Fibroblast of lung (primary cell): ENCODE data around the gene BBS10.

Experiments
- EZH2 ChIP-seq: IDR thresholded peaks from 2 replicates; pipeline ENCODE4 v1.5.1; 2012; ENCODE audit warnings: low read length, control low read depth, mild to moderate bottlenecking; ENCODE audit errors: missing control alignments
- TF ChIP-seq, protein P1 (sequence below), 2 donors: IDR thresholded peaks in 1 of 2; conservative IDR thresholded peaks in 1 of 2; 1 replicate in 1 of 2; 2 replicates in 1 of 2; pipeline ENCODE4 v1.5.1; 2011 to 2012; ENCODE audit warnings: low read length in 2 of 2, control low read depth in 1 of 2, inconsistent platforms in 1 of 2, low read depth in 1 of 2, mild to moderate bottlenecking in 1 of 2

DNA sequence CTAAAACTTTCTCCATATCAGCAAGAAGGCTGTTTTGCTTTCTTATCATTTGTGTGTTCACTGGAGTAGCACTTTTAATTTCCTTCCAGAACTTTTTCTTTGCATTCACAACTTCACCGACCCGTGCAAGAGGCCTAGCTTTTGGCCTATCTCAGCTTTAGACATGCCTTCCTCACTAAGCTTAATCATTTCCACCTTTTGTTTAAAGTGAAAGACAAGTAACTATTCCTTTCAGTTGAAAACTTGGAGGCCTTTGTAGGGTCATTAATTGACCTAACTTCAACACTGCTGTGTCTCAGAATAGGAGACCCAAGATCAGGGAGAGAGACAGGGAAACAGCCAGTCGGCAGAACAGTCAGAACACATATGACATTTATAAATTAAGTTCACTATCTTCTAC, 39.3 kb downstream of the BBS10 start:
- TF ChIP-seq, protein P1, sequence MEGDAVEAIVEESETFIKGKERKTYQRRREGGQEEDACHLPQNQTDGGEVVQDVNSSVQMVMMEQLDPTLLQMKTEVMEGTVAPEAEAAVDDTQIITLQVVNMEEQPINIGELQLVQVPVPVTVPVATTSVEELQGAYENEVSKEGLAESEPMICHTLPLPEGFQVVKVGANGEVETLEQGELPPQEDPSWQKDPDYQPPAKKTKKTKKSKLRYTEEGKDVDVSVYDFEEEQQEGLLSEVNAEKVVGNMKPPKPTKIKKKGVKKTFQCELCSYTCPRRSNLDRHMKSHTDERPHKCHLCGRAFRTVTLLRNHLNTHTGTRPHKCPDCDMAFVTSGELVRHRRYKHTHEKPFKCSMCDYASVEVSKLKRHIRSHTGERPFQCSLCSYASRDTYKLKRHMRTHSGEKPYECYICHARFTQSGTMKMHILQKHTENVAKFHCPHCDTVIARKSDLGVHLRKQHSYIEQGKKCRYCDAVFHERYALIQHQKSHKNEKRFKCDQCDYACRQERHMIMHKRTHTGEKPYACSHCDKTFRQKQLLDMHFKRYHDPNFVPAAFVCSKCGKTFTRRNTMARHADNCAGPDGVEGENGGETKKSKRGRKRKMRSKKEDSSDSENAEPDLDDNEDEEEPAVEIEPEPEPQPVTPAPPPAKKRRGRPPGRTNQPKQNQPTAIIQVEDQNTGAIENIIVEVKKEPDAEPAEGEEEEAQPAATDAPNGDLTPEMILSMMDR (conservative IDR thresholded peaks at IDR 0.05 in 1 of 2, IDR thresholded peaks at IDR 0.05 in 1 of 2; ENCODE audit: low read depth in 1 of 2, low read length in 2 of 2): no peak
- no peak for TF ChIP-seq EZH2
